ENCODE results near the gene STXBP6.

DNA sequence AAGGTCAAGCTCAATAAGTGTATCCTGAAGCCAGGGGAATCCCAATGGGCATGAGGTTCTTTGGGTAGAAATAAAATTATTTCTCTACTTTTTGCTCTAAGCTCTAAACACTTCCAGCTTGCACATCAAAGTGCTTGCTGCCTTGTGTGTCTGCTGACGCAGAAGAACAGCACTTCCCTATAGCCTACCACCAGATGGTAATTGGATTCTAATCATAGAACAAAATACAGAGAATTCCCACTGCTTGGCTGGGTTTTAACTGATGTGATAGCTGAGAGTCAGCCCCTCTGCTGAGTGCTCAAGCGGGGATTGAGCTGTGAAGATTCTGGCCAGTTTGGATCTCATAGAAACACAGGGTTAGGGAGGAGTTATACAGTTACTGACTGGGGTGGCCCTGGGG lies 283.5 kb downstream of the STXBP6 start:
- TF ChIP-seq CTCF (IDR thresholded peaks at IDR 0.05) (no peak), EZH2phosphoT487 (IDR thresholded peaks at IDR 0.05) (no peak), EZH2 (IDR thresholded peaks at IDR 0.05) (no peak)

Data from neural progenitor cell (in vitro differentiated cells).